ENCODE measurements around the gene KRT75.

The KRT75 gene

DNA sequence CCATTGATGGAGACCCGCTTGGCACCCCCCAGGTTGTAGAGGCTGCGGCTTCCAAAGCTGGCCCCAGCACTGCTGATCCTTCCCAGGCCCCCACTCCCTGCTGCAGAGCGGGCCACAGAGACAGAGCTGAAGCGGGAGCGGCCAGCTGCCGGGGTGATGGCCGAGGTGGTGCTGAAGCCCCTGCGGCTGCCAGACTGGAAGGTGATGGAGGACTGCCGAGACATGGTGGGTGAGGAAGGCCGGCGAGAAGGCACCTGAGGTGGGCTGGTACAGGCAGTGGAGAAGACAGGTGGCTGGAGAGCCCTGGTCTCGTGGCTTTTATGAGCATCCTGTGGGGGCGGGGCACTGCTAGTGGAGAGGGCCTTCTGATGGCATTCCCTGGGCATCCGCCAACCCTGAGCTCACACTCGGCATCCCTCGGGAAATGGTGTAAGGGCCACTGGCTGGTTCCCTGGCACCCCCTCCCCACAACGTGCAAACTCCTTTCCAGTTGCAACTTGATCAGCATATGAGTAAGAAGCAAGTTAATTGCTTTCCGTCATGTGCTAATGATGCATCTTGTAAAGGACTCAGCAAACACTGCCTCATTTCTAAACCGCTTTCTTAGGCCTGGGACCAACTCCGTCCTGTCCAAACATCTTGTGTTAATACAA, at the start of gene KRT75:
TSS of gene KRT75 (minus strand) at position 291 of the 653 bp plus-strand sequence. CDS start at position 224, 67 bp downstream.
- TF ChIP-seq, protein P1, sequence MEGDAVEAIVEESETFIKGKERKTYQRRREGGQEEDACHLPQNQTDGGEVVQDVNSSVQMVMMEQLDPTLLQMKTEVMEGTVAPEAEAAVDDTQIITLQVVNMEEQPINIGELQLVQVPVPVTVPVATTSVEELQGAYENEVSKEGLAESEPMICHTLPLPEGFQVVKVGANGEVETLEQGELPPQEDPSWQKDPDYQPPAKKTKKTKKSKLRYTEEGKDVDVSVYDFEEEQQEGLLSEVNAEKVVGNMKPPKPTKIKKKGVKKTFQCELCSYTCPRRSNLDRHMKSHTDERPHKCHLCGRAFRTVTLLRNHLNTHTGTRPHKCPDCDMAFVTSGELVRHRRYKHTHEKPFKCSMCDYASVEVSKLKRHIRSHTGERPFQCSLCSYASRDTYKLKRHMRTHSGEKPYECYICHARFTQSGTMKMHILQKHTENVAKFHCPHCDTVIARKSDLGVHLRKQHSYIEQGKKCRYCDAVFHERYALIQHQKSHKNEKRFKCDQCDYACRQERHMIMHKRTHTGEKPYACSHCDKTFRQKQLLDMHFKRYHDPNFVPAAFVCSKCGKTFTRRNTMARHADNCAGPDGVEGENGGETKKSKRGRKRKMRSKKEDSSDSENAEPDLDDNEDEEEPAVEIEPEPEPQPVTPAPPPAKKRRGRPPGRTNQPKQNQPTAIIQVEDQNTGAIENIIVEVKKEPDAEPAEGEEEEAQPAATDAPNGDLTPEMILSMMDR (conservative IDR thresholded peaks at IDR 0.05; ENCODE audit: control insufficient read depth, insufficient read depth, low read depth, low read length) = no peak
- DNase-seq (ENCODE audit: low read depth) = peak; percentile 43
- H3K4me3 ChIP-seq (ENCODE audit: control insufficient read depth, low read depth, low read length) = no peak within 1 kb of the TSS

DNA sequence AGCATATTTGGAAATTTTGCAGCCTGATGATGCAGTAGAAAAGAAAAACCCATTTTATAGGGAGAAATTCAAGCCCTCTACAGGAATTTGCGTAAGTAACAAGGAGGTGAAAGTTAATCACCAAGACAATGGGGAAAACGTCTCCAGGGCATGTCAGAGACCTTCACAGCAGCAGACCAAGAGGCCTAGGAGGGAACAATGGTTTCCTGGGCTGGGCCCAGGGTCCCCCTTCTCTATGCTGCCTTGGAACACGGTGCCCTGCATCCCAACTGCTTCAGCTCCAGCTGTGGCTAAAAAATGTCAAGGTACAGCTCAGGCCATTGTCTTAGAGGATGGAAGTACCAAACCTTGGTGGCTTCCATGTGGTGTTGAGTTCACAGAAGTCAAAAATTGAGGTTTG, 45.9 kb upstream of the KRT75 start:
- H3K4me3 ChIP-seq (ENCODE audit: control insufficient read depth, low read depth, low read length) = no peak overlapping the region
- no peak for DNase-seq (ENCODE audit: low read depth)
- TF ChIP-seq, protein P1 (conservative IDR thresholded peaks at IDR 0.05; ENCODE audit: control insufficient read depth, insufficient read depth, low read depth, low read length) = no peak

DNA sequence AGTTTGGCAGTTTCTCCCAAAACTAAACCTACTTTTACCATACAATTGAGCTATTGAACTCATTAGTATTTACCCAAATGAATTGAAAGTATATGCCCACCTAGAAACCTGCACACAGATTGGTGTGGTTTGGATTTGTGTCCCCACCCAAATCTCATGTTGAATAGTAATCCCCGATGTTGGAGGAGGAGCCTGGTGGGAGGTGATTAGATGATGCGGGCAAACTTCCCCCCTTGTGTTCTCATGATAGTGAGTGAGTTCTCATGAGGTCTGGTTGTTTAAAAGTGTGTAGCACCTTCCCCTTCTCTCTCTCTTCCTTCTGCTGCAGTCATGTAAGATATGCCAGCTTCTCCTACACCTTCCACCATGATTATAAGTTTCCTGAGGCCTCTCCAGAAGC, 43.5 kb upstream of the KRT75 start:
- DNase-seq (ENCODE audit: low read depth) = no peak
- TF ChIP-seq, protein P1 (conservative IDR thresholded peaks at IDR 0.05; ENCODE audit: control insufficient read depth, insufficient read depth, low read depth, low read length) = no peak

DNA sequence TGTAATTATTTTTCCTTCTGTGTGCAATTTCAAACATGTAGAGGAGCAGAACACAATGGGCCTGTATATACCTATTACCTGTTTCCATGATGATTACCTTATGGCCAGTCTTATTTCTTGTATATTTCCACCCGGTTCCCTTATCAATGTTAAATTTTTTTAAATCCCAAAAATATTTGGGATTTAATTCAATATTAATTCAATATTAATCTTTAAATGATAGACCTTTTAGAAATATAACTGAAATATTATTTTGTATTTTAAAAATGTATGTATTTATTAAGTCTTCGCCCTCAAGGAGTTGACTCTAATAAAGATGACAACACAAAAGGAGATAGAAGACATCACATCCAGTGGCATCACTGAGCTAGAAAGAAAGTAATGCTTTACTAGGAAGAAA, 40.0 kb upstream of the KRT75 start:
- no peak for DNase-seq (ENCODE audit: low read depth)
- no peak overlapping the region for H3K4me3 ChIP-seq (ENCODE audit: control insufficient read depth, low read depth, low read length)
- TF ChIP-seq, protein P1 (conservative IDR thresholded peaks at IDR 0.05; ENCODE audit: control insufficient read depth, insufficient read depth, low read depth, low read length) = no peak

More for the DNA sequence above, 43.5 kb upstream of the KRT75 start:
- no peak overlapping the region for H3K4me3 ChIP-seq (ENCODE audit: control insufficient read depth, low read depth, low read length)

DNA sequence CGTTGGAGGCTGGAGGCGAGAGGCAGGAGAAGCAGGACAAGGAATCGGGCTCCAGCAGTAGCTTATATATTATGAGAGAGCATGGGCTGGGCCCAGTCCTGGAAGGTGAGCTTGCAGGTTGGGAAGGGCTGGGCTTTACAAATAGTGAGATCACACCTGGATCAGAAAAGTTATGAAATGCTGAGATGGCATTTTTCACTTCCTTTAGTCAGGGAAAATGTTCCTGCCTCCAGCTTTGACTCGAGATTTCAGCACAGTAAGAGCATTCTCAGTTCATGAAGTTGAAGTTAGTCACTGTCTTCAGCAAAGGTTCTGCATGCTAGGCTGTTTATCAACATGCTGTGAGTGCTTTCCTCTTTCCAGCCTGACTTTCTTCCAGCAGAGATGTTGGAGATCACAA, 39.6 kb upstream of the KRT75 start, which contains the start of gene KRT6C:
TSS of gene KRT6C (minus strand) at position 38 of the 400 bp plus-strand sequence. CDS start 68 bp downstream, outside the sequence.
- no peak within 1 kb of the TSS for H3K4me3 ChIP-seq (ENCODE audit: control insufficient read depth, low read depth, low read length)
- no peak for DNase-seq (ENCODE audit: low read depth)
- TF ChIP-seq, protein P1 (conservative IDR thresholded peaks at IDR 0.05; ENCODE audit: control insufficient read depth, insufficient read depth, low read depth, low read length) = no peak

DNA sequence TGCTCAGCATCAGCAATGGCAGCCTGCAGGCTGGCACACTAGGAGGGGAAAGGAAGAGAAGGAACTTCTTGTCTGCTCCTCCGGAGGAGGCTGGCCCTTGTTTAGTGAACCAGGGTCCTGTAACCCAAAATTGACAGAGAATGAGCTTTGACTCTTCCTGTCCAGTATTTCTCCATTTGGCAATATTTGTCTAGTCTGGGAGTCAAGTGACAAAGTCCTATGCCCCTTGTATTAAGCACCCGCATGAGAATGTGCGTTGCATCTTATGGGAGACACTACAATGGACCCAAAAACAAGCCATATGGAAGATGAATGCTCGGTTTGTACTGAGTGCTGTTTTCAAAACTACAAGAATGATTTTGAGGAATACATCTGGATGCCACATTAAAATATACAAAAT, 35.7 kb upstream of the KRT75 start:
- H3K4me3 ChIP-seq (ENCODE audit: control insufficient read depth, low read depth, low read length) = no peak overlapping the region
- TF ChIP-seq, protein P1 (conservative IDR thresholded peaks at IDR 0.05; ENCODE audit: control insufficient read depth, insufficient read depth, low read depth, low read length) = no peak
- DNase-seq (ENCODE audit: low read depth) = no peak
